GM12878 (cell line): ENCODE data around the gene CCRL2. TPM values are rescaled to one million over a fixed set of nuclear protein-coding genes. Genes with fewer than 3 reads are reported as not detected.

ENCODE experiments used
- ATAC-seq: fragments of 200-7000 bp; cut with Tn5 transposase; 3 replicates; pipeline ENCODE4 v1.9.1; 2020; ENCODE audit warnings: mild to moderate bottlenecking, moderate library complexity
- BruUV-seq: library from RNA; stranded (reverse); fragments of 400-500 nt; replicated peaks from 2 replicates; lab custom pipeline; 2021; lab: Mats Ljungman, UMichigan
- CTCF ChIA-PET: fragments of 300-600 bp; sonication (Branson Sonifier 250); formaldehyde crosslinking; extraction: SDS; loops from one replicate; lab custom pipeline; 2021; ENCODE audit warnings: inconsistent platforms; lab: Yijun Ruan, JAX
- POLR2A ChIA-PET: fragments of 350-600 bp; formaldehyde crosslinking; extraction: SDS; loops from one replicate; lab custom pipeline; 2021; ENCODE audit warnings: inconsistent platforms; lab: Charles Lee
- RAD21 ChIA-PET: fragments of 300-600 bp; sonication (Branson Sonifier 250); formaldehyde crosslinking; loops from one replicate; lab custom pipeline; 2023; ENCODE audit warnings: antibody characterized with exemption; ENCODE audit not compliant: unreplicated experiment; lab: Charles Lee
- SMC1A ChIA-PET: fragments of 300-600 bp; sonication (Branson Sonifier 250); formaldehyde crosslinking; loops from one replicate; lab custom pipeline; 2023; ENCODE audit not compliant: unreplicated experiment, uncharacterized antibody; lab: Charles Lee
- DNase-seq: peaks from one replicate; pipeline ENCODE4 v3.0.0-alpha.2; 2011; ENCODE audit warnings: low read depth, low spot score
- FAIRE-seq: peaks from 3 replicates; lab custom pipeline; 2011; peaks lifted over from hg19 to GRCh38; lab: Jason Lieb, UNC
- H2AFZ ChIP-seq: 2 replicates; pipeline ENCODE4 v1.6.0; 2011; ENCODE audit warnings: low read depth, low read length, control low read depth; ENCODE audit not compliant: control insufficient read depth
- H3K27ac ChIP-seq: 2 replicates; pipeline ENCODE4 v1.5.1; 2011; ENCODE audit warnings: control low read depth; ENCODE audit not compliant: control insufficient read depth, insufficient read depth
- H3K27me3 ChIP-seq, 2 experiments: replicated peaks in 1 of 2; 2 replicates each; pipeline versions ENCODE4 v1.6.0 to v1.6.1; 2011; ENCODE audit warnings: low read length in 1 of 2; ENCODE audit not compliant: control insufficient read depth in 2 of 2, insufficient read depth in 2 of 2
- H3K36me3 ChIP-seq, 2 experiments: 2 replicates each; pipeline ENCODE4 v1.5.1; 2011; ENCODE audit warnings: low read length in 1 of 2; ENCODE audit not compliant: control insufficient read depth in 2 of 2, insufficient read depth in 2 of 2
- H3K4me1 ChIP-seq: 2 replicates; pipeline ENCODE4 v1.6.1; 2011; ENCODE audit warnings: mild to moderate bottlenecking, low read length, moderate library complexity, mixed read lengths; ENCODE audit not compliant: control insufficient read depth, insufficient read depth
- H3K4me2 ChIP-seq: 2 replicates; pipeline ENCODE4 v1.6.0; 2011; ENCODE audit warnings: control low read depth; ENCODE audit not compliant: control insufficient read depth, insufficient read depth
- H3K4me3 ChIP-seq: fragments of 200-600 bp; sonication (generic); 2 replicates; pipeline ENCODE4 v1.5.1; 2016
- H3K79me2 ChIP-seq: 2 replicates; pipeline ENCODE4 v1.6.0; 2011; ENCODE audit warnings: low read length; ENCODE audit not compliant: control insufficient read depth, insufficient read depth
- H3K9ac ChIP-seq: 2 replicates; pipeline ENCODE4 v1.8.0; 2011; ENCODE audit warnings: low read length, control low read depth, mixed read lengths; ENCODE audit not compliant: control insufficient read depth, insufficient read depth
- H3K9me3 ChIP-seq: replicated peaks from 3 replicates; pipeline ENCODE4 v1.5.1; 2011; ENCODE audit warnings: mild to moderate bottlenecking, low read length; ENCODE audit not compliant: control insufficient read depth, insufficient read depth
- H4K20me1 ChIP-seq: 2 replicates; pipeline ENCODE4 v1.6.0; 2011; ENCODE audit not compliant: control insufficient read depth, insufficient read depth
- CHD2 ChIP-seq: IDR thresholded peaks from 2 replicates; pipeline ENCODE4 v1.6.1; 2011; ENCODE audit warnings: low read depth, low read length, improper control_type of control experiment, borderline replicate concordance
- CTCF ChIP-seq, 3 experiments: IDR thresholded peaks in 2 of 3; conservative IDR thresholded peaks in 1 of 3; 2 replicates each; pipeline ENCODE4 v1.5.1; 2011; ENCODE audit warnings: low read depth in 3 of 3, low read length in 3 of 3, mild to moderate bottlenecking in 3 of 3, control low read depth in 2 of 3, moderate library complexity in 2 of 3, inconsistent platforms in 1 of 3, mixed read lengths in 1 of 3; ENCODE audit not compliant: control insufficient read depth in 2 of 3, insufficient read depth in 1 of 3; ENCODE audit errors: extremely low read depth in 1 of 3
- WGBS: methylation state at CpG from one replicate; pipeline ENCODE4 v1.1.6; 2016; ENCODE audit warnings: low lambda C conversion rate; ENCODE audit not compliant: insufficient replicate concordance, insufficient coverage; ENCODE audit errors: missing lambda C conversion rate; 5-methylcytosine and 5-hydroxymethylcytosine counted together
- in situ Hi-C: fragments of 300-500 bp; cut with MboI; formaldehyde crosslinking; loops from 9 replicates; pipeline ENCODE4 v1.14.3; 2018; ENCODE audit warnings: mixed read lengths
- intact Hi-C: fragments of 100-400 bp; cut with micrococcal nuclease; formaldehyde crosslinking; loops from one replicate; pipeline ENCODE4 v1.14.2; 2022; ENCODE audit not compliant: unreplicated experiment
- polyA plus RNA-seq, 11 experiments: library from polyadenylated mRNA; depleted of rRNA in 4 of 11; unstranded in 6 of 11; stranded (reverse) in 5 of 11; fragments of >200 nt; fragmentation: Nextera tagmentation in 4 of 11; fragmentation: Illumina TruSeq in 1 of 11; extraction: Ambion mirVana in 4 of 11; extraction: Trizol in 1 of 11; gene quantifications; 1 replicate in 1 of 11; 2 replicates in 10 of 11; pipeline versions ENCODE4 v1.2.1 to v1.2.3, GENCODE V29; 2011 to 2016; ENCODE audit warnings: inconsistent platforms in 2 of 11, missing spikeins in 2 of 11, low read depth in 1 of 11
- total RNA-seq, 4 experiments: library from RNA; depleted of rRNA in 3 of 4; stranded (reverse); fragments of >200 nt in 3 of 4; fragmentation: Illumina TruSeq in 1 of 4; extraction: Trizol in 1 of 4; gene quantifications; 2 replicates each; pipeline versions ENCODE4 v1.2.1 to v1.2.3, GENCODE V29; 2013 to 2021

The CCRL2 gene
- total and polyA plus RNA-seq, 10 of the 15 experiments (the other 5 are each of a cell fraction or from before 2014, with no cell fraction given) = 0.04 to 2.5 (median 1.8) TPM

- WGBS = 33% methylated on average over 14 of the region's 14 CpGs
- no peak overlapping the region for H2AFZ ChIP-seq
- intact Hi-C loops (no loop called here), in situ Hi-C loops (no loop called here)
- no peaks in the 10 kb centered on the region for H3K4me1 ChIP-seq
- RAD21 ChIA-PET = interaction anchor here (1.2 kb wide), 1 partner anchor 39 kb away, joined by 5 read pairs; no protein-coding TSS in a partner anchor
- SMC1A ChIA-PET = interaction anchor here (1.0 kb wide), 1 partner anchor 373 kb away, joined by 3 read pairs; no protein-coding TSS in a partner anchor
- POLR2A ChIA-PET = no interaction called here
- FAIRE-seq (peak; percentile 23), DNase-seq (no peak), ATAC-seq (0 out of 3 replicates have a peak, but pooled peaks have one; percentile 41)
- no peaks in the 10 kb centered on the region for H4K20me1 ChIP-seq
- no peaks in the 10 kb centered on the region for H3K9me3 ChIP-seq
- TF ChIP-seq CHD2 (no peak), CTCF (IDR thresholded peaks at IDR 0.05 in 2 of 3, conservative IDR thresholded peaks at IDR 0.05 in 1 of 3; ENCODE audit: control insufficient read depth in 2 of 3, extremely low read depth in 1 of 3, insufficient read depth in 1 of 3, low read depth in 3 of 3, low read length in 3 of 3) (peak; percentile 31 to 66 (median 63))
- no TSS peak for BruUV-seq
- H3K4me2 ChIP-seq = no peak overlapping the region
- peaks cover 2 to 6% of the 10 kb centered on the region in 2 experiments; a peak in 2 of 4 replicates for H3K27me3 ChIP-seq
- CTCF ChIA-PET = interaction anchor here (0.7 to 2.0 kb wide), 13 partner anchors 8 to 194 kb away, joined by 3 to 11 read pairs (median 4); no protein-coding TSS in a partner anchor
- no peak overlapping the region for H3K27ac ChIP-seq
- no peak overlapping the region for H3K4me3 ChIP-seq
- H3K36me3 ChIP-seq = no peaks in the 10 kb centered on the region
- no peaks in the 10 kb centered on the region for H3K79me2 ChIP-seq
- H3K9ac ChIP-seq = no peak overlapping the region
These were observed 42.9 kb downstream of the CCRL2 start for GRCh38 chr3:46449755-46450552.
